BJ (cell line): ENCODE measurements around the gene VWF. TPM values are rescaled to one million over a fixed set of nuclear protein-coding genes. Genes with fewer than 3 reads are reported as not detected.

ENCODE experiments used
- CTCF ChIA-PET: fragments of 350-600 bp; formaldehyde crosslinking; extraction: SDS; loops from one replicate; lab custom pipeline; 2021; ENCODE audit warnings: antibody characterized with exemption, inconsistent platforms; lab: Yijun Ruan, JAX
- POLR2A ChIA-PET: fragments of 300-600 bp; sonication (Branson Sonifier 250); formaldehyde crosslinking; extraction: SDS; loops from one replicate; lab custom pipeline; 2021; ENCODE audit warnings: antibody characterized with exemption; lab: Charles Lee
- DNase-seq: peaks from one replicate; pipeline ENCODE4 v3.0.0-alpha.2; 2011; ENCODE audit warnings: low read depth
- H3K27me3 ChIP-seq: 2 replicates; pipeline ENCODE4 v1.6.0; 2011; ENCODE audit warnings: low read length; ENCODE audit not compliant: control insufficient read depth, insufficient read depth
- H3K36me3 ChIP-seq: 2 replicates; pipeline ENCODE4 v1.5.1; 2011; ENCODE audit warnings: low read length; ENCODE audit not compliant: control insufficient read depth, insufficient read depth
- H3K4me3 ChIP-seq: 2 replicates; pipeline ENCODE4 v1.5.1; 2011; ENCODE audit warnings: low read depth, mild to moderate bottlenecking, control low read depth, low read length
- polyA plus RNA-seq: library from polyadenylated mRNA; depleted of rRNA; stranded (reverse); fragments of >200 nt; gene quantifications from 2 replicates; pipeline ENCODE4 v1.2.3, GENCODE V29; 2011
- TF ChIP-seq, protein P1 (sequence below): IDR thresholded peaks from 2 replicates; pipeline ENCODE4 v1.5.1; 2011; ENCODE audit warnings: low read depth, mild to moderate bottlenecking, control low read depth, inconsistent platforms, low read length, moderate library complexity; ENCODE audit not compliant: insufficient read depth

The VWF gene
- polyA plus RNA-seq, 1 experiment = 0.06 TPM

DNA sequence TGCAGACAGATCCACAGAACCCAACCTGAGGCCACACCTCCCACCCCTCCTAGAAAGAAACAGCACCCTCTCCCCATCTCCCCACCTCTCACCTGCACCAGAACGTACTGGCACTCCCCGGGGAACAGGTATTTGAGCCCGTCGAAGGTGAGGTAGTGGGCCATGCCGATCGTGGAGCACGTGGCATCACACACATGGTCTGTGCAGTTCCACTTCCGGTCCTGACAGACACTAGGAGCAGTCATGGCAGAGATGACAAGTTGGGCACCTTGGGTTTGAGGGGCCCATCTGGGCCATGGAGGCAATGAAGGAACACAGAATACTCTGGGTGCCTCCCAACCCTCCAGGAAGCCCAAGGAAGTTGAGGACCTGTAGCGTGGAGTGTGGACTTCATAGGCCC lies 89.9 kb downstream of the VWF start:
- TF ChIP-seq, protein P1, sequence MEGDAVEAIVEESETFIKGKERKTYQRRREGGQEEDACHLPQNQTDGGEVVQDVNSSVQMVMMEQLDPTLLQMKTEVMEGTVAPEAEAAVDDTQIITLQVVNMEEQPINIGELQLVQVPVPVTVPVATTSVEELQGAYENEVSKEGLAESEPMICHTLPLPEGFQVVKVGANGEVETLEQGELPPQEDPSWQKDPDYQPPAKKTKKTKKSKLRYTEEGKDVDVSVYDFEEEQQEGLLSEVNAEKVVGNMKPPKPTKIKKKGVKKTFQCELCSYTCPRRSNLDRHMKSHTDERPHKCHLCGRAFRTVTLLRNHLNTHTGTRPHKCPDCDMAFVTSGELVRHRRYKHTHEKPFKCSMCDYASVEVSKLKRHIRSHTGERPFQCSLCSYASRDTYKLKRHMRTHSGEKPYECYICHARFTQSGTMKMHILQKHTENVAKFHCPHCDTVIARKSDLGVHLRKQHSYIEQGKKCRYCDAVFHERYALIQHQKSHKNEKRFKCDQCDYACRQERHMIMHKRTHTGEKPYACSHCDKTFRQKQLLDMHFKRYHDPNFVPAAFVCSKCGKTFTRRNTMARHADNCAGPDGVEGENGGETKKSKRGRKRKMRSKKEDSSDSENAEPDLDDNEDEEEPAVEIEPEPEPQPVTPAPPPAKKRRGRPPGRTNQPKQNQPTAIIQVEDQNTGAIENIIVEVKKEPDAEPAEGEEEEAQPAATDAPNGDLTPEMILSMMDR = no peak
- H3K36me3 ChIP-seq = no peaks in the 10 kb centered on the region
- CTCF ChIA-PET = interaction anchor here (0.9 to 3.2 kb wide), 3 partner anchors 11 to 290 kb away, joined by 3 to 22 read pairs (median 5); no protein-coding TSS in a partner anchor
- peaks cover 6% of the 10 kb centered on the region for H3K27me3 ChIP-seq
- DNase-seq = no peak
- POLR2A ChIA-PET = no interaction called here
- no peak overlapping the region for H3K4me3 ChIP-seq

DNA sequence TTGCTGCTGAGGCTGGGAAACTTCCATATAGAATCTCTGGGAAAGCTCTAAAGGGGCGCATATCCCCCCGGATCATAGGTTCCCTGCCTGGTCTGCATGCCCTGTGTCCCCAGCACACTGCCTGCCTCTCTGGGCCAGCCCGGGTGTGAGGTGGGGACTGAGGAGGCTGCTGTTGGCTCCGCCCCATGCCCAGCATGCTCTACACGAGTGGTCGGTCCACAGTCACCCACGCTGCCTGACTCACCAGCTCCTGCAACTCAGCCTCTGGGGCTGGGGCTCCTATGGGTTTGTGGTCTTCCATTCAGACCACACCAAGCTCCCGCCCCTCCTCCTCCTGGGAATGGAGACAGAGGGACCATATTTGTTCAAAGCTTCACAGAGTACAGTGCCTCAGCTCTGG lies 90.9 kb downstream of the VWF start:
- TF ChIP-seq, protein P1 = no peak
- Histone ChIP-seq H3K27me3 (peaks cover 6% of the 10 kb centered on the region), H3K36me3 (no peaks in the 10 kb centered on the region), H3K4me3 (no peak overlapping the region)
- ChIA-PET CTCF (interaction anchor here (3.2 kb wide), 1 partner anchor 45 kb away, joined by 22 read pairs; no protein-coding TSS in a partner anchor), POLR2A (no interaction called here)
- no peak for DNase-seq

DNA sequence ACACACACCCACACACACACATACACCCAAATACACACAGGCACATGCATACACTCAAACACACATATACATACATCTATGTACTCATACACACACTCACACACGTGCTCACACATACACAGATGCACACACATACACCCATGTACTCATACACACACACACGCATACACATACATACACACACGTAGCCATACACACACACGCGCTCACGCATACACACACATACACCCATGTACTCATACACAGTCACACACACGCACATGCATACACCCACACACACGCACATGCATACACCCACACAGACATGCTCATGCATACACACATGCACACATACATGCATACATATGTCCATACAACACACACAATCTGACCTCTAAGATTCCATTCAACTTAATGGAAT lies 91.7 kb downstream of the VWF start:
- H3K4me3 ChIP-seq = no peak overlapping the region
- H3K27me3 ChIP-seq = peaks cover 6% of the 10 kb centered on the region
- no peaks in the 10 kb centered on the region for H3K36me3 ChIP-seq
- POLR2A ChIA-PET = no interaction called here
- TF ChIP-seq, protein P1 = no peak
- DNase-seq = no peak
- CTCF ChIA-PET = interaction anchor here (3.2 kb wide), 1 partner anchor 44 kb away, joined by 22 read pairs; no protein-coding TSS in a partner anchor

DNA sequence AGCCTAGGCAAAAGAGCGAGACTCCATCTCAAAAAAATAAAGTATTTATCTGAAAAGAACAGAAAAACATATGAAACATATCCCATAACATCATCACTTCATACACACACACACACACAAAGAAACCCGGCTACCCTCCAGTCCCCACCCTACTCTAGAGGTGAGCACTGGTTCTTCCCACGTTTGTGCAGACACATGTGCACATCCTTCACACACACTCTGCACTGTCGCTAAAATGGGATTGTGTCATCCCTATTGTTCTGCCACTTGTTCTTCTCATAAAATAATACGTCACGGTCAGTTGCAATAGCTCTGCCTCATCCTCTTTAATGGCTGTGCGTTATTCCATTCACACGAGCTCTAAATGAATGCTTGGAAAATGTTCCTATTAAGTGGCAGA lies 93.5 kb downstream of the VWF start:
- Histone ChIP-seq H3K36me3 (no peaks in the 10 kb centered on the region), H3K27me3 (peaks cover 6% of the 10 kb centered on the region), H3K4me3 (no peak overlapping the region)
- ChIA-PET POLR2A (no interaction called here), CTCF (interaction anchor here (1.3 kb wide), 1 partner anchor 42 kb away, joined by 3 read pairs; no protein-coding TSS in a partner anchor)
- TF ChIP-seq, protein P1 = no peak
- DNase-seq = no peak

DNA sequence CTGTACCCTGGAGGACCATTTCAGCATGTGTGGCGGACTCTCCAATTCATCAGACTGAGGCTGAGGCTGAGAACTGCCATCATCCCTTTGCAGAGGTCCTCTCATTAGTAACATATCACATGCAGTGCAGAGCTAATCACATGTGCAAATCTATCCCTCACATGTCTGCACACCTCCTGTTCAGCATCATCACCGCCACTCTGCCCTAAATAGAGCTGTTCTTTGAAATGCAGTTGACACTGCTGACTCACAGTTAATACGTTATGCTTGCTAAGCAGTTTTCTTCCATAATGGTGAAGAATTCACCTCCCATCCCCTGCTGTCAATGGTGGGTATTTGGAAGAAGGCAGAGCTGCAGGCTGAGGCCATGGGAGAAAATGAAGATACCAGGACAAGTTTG lies 94.4 kb downstream of the VWF start:
- Histone ChIP-seq H3K4me3 (no peak overlapping the region), H3K36me3 (no peaks in the 10 kb centered on the region), H3K27me3 (peaks cover 4% of the 10 kb centered on the region; the same call in 1 of the 2 replicates)
- CTCF ChIA-PET = interaction anchor here (1.0 to 1.4 kb wide), 3 partner anchors 14 to 42 kb away, joined by 3 to 6 read pairs (median 3); no protein-coding TSS in a partner anchor
- POLR2A ChIA-PET = no interaction called here
- TF ChIP-seq, protein P1 = no peak
- no peak for DNase-seq
